Measurements from ENCODE around the gene SLC10A3.

Gene SLC10A3

DNA sequence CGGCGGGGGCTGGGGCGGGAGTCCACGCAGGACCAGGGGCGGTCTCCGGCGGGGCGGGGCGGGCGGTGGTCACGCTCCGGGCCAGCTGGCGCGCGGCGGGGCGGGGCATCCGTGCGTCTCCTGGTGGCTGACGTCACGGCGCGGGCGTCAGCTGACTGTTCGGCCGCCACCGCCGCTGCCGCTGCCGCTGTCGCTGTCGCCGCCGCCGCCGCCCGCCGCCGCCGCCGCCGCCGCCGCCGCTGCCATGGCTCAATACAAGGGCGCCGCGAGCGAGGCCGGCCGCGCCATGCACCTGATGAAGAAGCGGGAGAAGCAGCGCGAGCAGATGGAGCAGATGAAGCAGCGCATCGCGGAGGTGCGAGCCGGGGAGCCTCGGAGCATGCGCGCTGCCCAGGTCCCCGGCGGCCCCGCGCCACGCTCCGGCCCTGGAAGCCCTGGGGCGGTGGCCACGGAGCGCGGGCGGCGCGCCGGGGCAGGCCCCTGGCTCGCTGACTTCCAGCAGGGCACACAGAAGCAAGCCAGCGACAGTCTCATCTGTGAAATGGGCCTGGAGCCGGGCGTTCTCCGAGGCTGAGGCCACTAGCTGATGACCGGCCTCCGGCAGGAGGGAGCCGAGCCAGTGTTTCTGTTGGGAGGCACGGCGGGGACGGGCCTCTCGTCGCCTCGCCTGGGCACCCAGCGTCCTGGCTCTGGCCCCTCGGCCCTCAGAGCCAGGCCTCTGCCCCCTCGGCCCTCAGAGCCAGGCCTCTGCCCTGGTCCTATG is 46.3 kb downstream of the SLC10A3 start, which contains the start of gene FAM50A:
Gene FAM50A (plus strand): TSS at position 150 of the 763 bp plus-strand sequence. CDS start 95 bp downstream, at position 245.
- TF ChIP-seq, protein P1, sequence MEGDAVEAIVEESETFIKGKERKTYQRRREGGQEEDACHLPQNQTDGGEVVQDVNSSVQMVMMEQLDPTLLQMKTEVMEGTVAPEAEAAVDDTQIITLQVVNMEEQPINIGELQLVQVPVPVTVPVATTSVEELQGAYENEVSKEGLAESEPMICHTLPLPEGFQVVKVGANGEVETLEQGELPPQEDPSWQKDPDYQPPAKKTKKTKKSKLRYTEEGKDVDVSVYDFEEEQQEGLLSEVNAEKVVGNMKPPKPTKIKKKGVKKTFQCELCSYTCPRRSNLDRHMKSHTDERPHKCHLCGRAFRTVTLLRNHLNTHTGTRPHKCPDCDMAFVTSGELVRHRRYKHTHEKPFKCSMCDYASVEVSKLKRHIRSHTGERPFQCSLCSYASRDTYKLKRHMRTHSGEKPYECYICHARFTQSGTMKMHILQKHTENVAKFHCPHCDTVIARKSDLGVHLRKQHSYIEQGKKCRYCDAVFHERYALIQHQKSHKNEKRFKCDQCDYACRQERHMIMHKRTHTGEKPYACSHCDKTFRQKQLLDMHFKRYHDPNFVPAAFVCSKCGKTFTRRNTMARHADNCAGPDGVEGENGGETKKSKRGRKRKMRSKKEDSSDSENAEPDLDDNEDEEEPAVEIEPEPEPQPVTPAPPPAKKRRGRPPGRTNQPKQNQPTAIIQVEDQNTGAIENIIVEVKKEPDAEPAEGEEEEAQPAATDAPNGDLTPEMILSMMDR (IDR thresholded peaks at IDR 0.05; ENCODE audit: insufficient read depth, low read length, poor library complexity, severe bottlenecking) = no peak
- no peaks in the 10 kb centered on the region for H3K27me3 ChIP-seq (replicated peaks; ENCODE audit: control insufficient read depth, insufficient read depth, low read length)
- peak within 1 kb of the TSS; percentile 75 for H3K4me3 ChIP-seq (replicated peaks; ENCODE audit: low read depth, low read length)
- H3K36me3 ChIP-seq (ENCODE audit: control insufficient read depth, insufficient read depth, low read length) = peaks cover 8% of the 10 kb centered on the region
- DNase-seq (ENCODE audit: extremely low read depth, insufficient read length) = peak; percentile 71

DNA sequence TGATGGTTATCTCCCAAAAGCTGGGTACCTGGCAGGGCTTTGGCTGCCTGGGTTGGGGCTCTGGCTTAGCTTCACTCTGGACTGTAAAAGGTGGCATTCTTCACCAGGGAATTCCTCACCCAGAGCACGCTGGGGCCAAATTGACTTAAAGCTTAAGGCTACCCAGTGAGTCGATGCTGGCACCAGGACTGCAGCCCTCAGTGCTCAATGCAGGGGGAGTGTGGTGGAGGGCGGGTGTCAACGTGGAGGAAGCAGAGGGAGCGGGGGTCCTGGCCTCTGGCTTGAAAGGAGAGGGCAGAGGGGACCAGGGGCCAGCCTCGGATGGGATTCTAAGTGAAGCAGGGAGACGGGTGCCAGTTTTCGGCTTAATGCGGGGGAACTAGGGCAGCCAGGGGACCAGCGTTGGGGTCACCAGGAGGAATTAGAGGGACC is 46.9 kb downstream of the SLC10A3 start:
- DNase-seq (ENCODE audit: extremely low read depth, insufficient read length) = no peak
- peaks cover 1% of the 10 kb centered on the region for H3K36me3 ChIP-seq (ENCODE audit: control insufficient read depth, insufficient read depth, low read length)
- no peaks in the 10 kb centered on the region for H3K27me3 ChIP-seq (replicated peaks; ENCODE audit: control insufficient read depth, insufficient read depth, low read length)
- TF ChIP-seq, protein P1 (IDR thresholded peaks at IDR 0.05; ENCODE audit: insufficient read depth, low read length, poor library complexity, severe bottlenecking) = no peak
- peak overlapping the region; percentile 50 for H3K4me3 ChIP-seq (replicated peaks; ENCODE audit: low read depth, low read length)

DNA sequence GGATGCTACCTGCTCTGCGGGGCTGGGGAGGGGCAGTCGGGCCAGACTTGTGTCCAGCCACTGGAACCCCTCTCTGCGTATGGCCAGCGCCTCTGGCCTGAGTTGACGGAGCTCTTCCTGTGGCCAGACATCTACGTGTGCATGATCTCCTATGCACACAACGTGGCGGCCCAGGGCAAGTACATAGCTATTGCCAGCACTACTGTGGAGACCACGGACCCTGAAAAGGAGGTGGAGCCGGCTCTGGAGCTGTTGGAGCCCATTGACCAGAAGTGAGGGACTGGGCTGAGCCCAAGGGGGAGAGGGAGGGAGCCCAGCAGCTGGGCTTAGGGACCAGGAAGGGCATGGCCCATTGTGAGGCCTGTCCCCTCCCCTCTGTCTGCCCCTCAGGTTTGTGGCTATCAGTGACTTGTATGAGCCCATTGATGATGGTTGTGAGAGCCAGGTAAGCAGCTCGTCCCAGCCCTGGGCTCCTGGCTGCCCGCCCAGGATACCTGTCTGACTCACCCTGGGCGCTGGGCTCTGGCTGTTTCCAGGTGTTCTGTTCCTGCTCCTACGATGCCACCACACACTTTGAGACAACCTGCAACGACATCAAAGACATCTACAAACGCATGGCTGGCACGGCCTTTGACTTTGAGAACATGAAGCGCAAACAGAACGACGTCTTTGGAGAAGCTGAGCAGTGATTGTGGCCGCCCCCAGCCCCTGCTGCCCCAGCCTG is 48.3 kb downstream of the SLC10A3 start:
- no peak for DNase-seq (ENCODE audit: extremely low read depth, insufficient read length)
- TF ChIP-seq, protein P1 (IDR thresholded peaks at IDR 0.05; ENCODE audit: insufficient read depth, low read length, poor library complexity, severe bottlenecking) = no peak
- Histone ChIP-seq H3K27me3 (replicated peaks; ENCODE audit: control insufficient read depth, insufficient read depth, low read length) (no peaks in the 10 kb centered on the region), H3K4me3 (replicated peaks; ENCODE audit: low read depth, low read length) (no peak overlapping the region), H3K36me3 (ENCODE audit: control insufficient read depth, insufficient read depth, low read length) (no peaks in the 10 kb centered on the region; the same call in none of the 2 replicates)

DNA sequence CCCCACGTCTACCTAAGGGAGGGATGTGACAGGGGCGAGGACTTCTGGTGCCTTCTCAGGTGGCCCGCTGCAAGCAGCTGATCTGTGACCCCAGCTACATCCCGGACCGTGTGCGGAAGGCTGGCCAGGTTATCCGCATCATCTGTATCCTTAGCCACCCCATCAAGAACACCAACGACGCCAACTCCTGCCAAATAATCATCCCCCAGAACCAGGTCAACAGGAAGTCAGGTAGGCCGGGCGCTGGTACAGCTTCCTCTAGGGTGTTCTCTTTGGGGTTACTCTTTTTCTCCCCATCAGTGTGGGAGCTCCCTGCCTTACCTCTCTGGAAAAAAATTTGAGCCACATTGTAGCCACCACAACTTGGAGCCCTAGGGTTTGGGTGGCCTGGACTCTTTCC is 48.9 kb downstream of the SLC10A3 start:
- Histone ChIP-seq H3K36me3 (ENCODE audit: control insufficient read depth, insufficient read depth, low read length) (no peaks in the 10 kb centered on the region; the same call in none of the 2 replicates), H3K4me3 (replicated peaks; ENCODE audit: low read depth, low read length) (no peak overlapping the region), H3K27me3 (replicated peaks; ENCODE audit: control insufficient read depth, insufficient read depth, low read length) (no peaks in the 10 kb centered on the region)
- no peak for DNase-seq (ENCODE audit: extremely low read depth, insufficient read length)
- TF ChIP-seq, protein P1 (IDR thresholded peaks at IDR 0.05; ENCODE audit: insufficient read depth, low read length, poor library complexity, severe bottlenecking) = no peak

DNA sequence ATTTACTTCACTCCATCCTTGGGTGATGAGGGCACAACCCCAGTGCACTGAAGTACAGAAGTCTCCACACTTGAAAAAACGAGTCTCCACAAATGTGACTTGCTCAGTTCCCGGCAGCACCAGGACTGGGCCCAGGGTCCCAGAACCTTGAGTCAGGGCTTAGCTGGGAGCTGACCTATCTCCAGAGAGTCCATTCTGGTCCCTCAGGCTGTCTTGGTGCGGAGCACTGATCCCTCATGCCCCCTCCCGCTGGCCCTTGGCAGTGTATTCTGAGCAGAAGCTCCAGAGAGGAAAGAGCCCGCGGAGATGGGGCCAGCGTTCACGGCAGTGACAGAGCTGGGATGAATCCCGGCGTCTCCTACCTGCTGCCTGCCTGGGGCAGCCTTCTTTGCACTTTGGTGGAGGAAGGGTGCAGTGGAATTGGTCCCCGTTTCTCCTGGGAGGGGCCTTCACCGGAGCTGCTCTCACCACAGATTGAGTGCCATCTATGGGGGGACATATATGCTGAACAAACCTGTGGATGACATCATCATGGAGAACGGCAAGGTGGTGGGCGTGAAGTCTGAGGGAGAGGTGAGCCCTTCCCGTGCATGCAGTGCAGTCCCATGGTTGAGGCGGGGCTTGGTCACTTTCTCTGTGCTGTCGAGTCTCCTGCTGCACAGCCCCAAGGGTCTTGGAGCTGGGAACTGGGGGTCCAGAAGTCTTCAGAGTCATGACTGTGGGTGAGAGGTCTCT is 49.6 kb downstream of the SLC10A3 start:
- no peaks in the 10 kb centered on the region; the same call in none of the 2 replicates for H3K36me3 ChIP-seq (ENCODE audit: control insufficient read depth, insufficient read depth, low read length)

More for the DNA sequence above, 49.6 kb downstream of the SLC10A3 start:
- no peak overlapping the region for H3K4me3 ChIP-seq (replicated peaks; ENCODE audit: low read depth, low read length)
- no peaks in the 10 kb centered on the region for H3K27me3 ChIP-seq (replicated peaks; ENCODE audit: control insufficient read depth, insufficient read depth, low read length)
- TF ChIP-seq, protein P1 (IDR thresholded peaks at IDR 0.05; ENCODE audit: insufficient read depth, low read length, poor library complexity, severe bottlenecking) = no peak
- DNase-seq (ENCODE audit: extremely low read depth, insufficient read length) = no peak
